CD8-positive, alpha-beta memory T cell (primary cell): ENCODE data around the gene KCNE4. TPM values are rescaled to one million over a fixed set of nuclear protein-coding genes. Genes with fewer than 3 reads are reported as not detected.

Experiments used
- CTCF ChIA-PET: fragments of 350-600 bp; sonication (Branson Sonifier 250); formaldehyde crosslinking; loops from one replicate; lab custom pipeline; 2021; ENCODE audit warnings: antibody characterized with exemption; lab: Charles Lee
- POLR2A ChIA-PET: fragments of 350-600 bp; sonication (Branson Sonifier 250); formaldehyde crosslinking; loops from one replicate; lab custom pipeline; 2021; ENCODE audit warnings: antibody characterized with exemption; lab: Charles Lee
- DNase-seq, 5 donors: peaks; one replicate each; pipeline versions ENCODE4 v3.0.0 to v3.0.0-alpha.2; 2020 to 2022; ENCODE audit warnings: mixed read lengths in 1 of 5
- H3K27ac ChIP-seq: one replicate; pipeline ENCODE4 v1.7.0; 2013; ENCODE audit warnings: low read depth, mild to moderate bottlenecking, low read length, moderate library complexity
- H3K27me3 ChIP-seq: 2 replicates; pipeline ENCODE4 v1.7.0; 2013; ENCODE audit warnings: low read length, mild to moderate bottlenecking; ENCODE audit not compliant: insufficient read depth, poor library complexity, severe bottlenecking
- H3K36me3 ChIP-seq: 2 replicates; pipeline ENCODE4 v1.7.0; 2013; ENCODE audit warnings: mild to moderate bottlenecking, low read length, moderate library complexity; ENCODE audit not compliant: insufficient read depth
- H3K4me1 ChIP-seq: 2 replicates; pipeline ENCODE4 v1.7.0; 2013; ENCODE audit warnings: mild to moderate bottlenecking, low read length, moderate library complexity; ENCODE audit not compliant: insufficient read depth
- H3K4me3 ChIP-seq: 2 replicates; pipeline ENCODE4 v1.7.0; 2013; ENCODE audit warnings: mild to moderate bottlenecking, low read length
- H3K9me3 ChIP-seq: 2 replicates; pipeline ENCODE4 v1.7.0; 2013; ENCODE audit warnings: mild to moderate bottlenecking, low read length
- H3K27ac Mint-ChIP-seq, 8 donors: one replicate each; pipeline ENCODE4 v1.8.0; 2020 to 2021; ENCODE audit warnings: mixed read lengths in 8 of 8, mild to moderate bottlenecking in 6 of 8, inconsistent platforms in 3 of 8, moderate library complexity in 3 of 8
- H3K27me3 Mint-ChIP-seq, 2 donors: one replicate each; pipeline ENCODE4 v1.8.0; 2020 to 2021; ENCODE audit warnings: mixed read lengths in 2 of 2, mild to moderate bottlenecking in 1 of 2, moderate library complexity in 1 of 2
- H3K36me3 Mint-ChIP-seq, 3 donors: one replicate each; pipeline ENCODE4 v1.8.0; 2020 to 2021; ENCODE audit warnings: mixed read lengths in 3 of 3, inconsistent platforms in 1 of 3, mild to moderate bottlenecking in 1 of 3
- H3K4me1 Mint-ChIP-seq, 3 donors: one replicate each; pipeline ENCODE4 v1.8.0; 2020 to 2021; ENCODE audit warnings: mixed read lengths in 3 of 3, inconsistent platforms in 1 of 3, mild to moderate bottlenecking in 1 of 3
- H3K4me3 Mint-ChIP-seq, 7 donors: one replicate each; pipeline ENCODE4 v1.8.0; 2020 to 2021; ENCODE audit warnings: mixed read lengths in 7 of 7, mild to moderate bottlenecking in 6 of 7, moderate library complexity in 4 of 7, inconsistent platforms in 2 of 7
- H3K9me3 Mint-ChIP-seq, 5 donors: one replicate each; pipeline ENCODE4 v1.8.0; 2020 to 2022; ENCODE audit warnings: mixed read lengths in 5 of 5, mild to moderate bottlenecking in 3 of 5, moderate library complexity in 2 of 5, inconsistent platforms in 1 of 5
- polyA plus RNA-seq: library from polyadenylated mRNA; unstranded; fragments of 300-500 nt; fragmentation: Illumina TruSeq; gene quantifications from one replicate; pipeline ENCODE4 v1.2.3, GENCODE V29; 2021
- total RNA-seq, 2 experiments: library from RNA; stranded (reverse); gene quantifications; one replicate each; pipeline ENCODE4 v1.2.3, GENCODE V29; 2021

The KCNE4 gene
- total and polyA plus RNA-seq, 3 experiments from 2014 or later: not detected

- no peaks in the 10 kb centered on the region for H3K9me3 ChIP-seq
- no peak for DNase-seq
- Mint-ChIP-seq H3K4me3 (no peak overlapping the region), H3K27ac (no peak overlapping the region), H3K27me3 (peaks cover 0 to 2% of the 10 kb centered on the region in 2 donors), H3K9me3 (peaks cover 0 to 1% (median 0%) of the 10 kb centered on the region in 5 donors), H3K36me3 (no peaks in the 10 kb centered on the region), H3K4me1 (no peaks in the 10 kb centered on the region)
- H3K27ac ChIP-seq: no peak overlapping the region
- H3K4me3 ChIP-seq: no peak overlapping the region
- H3K36me3 ChIP-seq: no peaks in the 10 kb centered on the region
- H3K4me1 ChIP-seq: no peaks in the 10 kb centered on the region
- no peaks in the 10 kb centered on the region for H3K27me3 ChIP-seq
- ChIA-PET CTCF (no interaction called here), POLR2A (no interaction called here)
These were observed 36.9 kb downstream of the KCNE4 start for GRCh38 chr2:223088866-223089265.

GRCh38 chr2:223090039-223090438 is 38.0 kb downstream of the KCNE4 start:
- H3K27me3 ChIP-seq: no peaks in the 10 kb centered on the region
- Mint-ChIP-seq H3K27ac (no peak overlapping the region), H3K27me3 (peaks cover 0 to 2% of the 10 kb centered on the region in 2 donors), H3K4me1 (no peaks in the 10 kb centered on the region), H3K36me3 (no peaks in the 10 kb centered on the region), H3K9me3 (peaks cover 0 to 1% (median 0%) of the 10 kb centered on the region in 5 donors), H3K4me3 (no peak overlapping the region)
- POLR2A ChIA-PET: no interaction called here
- CTCF ChIA-PET: no interaction called here
- no peak overlapping the region for H3K27ac ChIP-seq
- DNase-seq: no peak
- no peaks in the 10 kb centered on the region for H3K4me1 ChIP-seq
- no peaks in the 10 kb centered on the region for H3K9me3 ChIP-seq
- no peaks in the 10 kb centered on the region for H3K36me3 ChIP-seq
- no peak overlapping the region for H3K4me3 ChIP-seq

- ChIA-PET CTCF (no interaction called here), POLR2A (no interaction called here)
- no peak for DNase-seq
- Mint-ChIP-seq H3K27ac (no peak overlapping the region), H3K9me3 (peaks cover 0 to 1% (median 0%) of the 10 kb centered on the region in 5 donors), H3K4me1 (no peaks in the 10 kb centered on the region), H3K4me3 (no peak overlapping the region), H3K27me3 (peaks cover 0 to 2% of the 10 kb centered on the region in 2 donors), H3K36me3 (no peaks in the 10 kb centered on the region)
- no peak overlapping the region for H3K4me3 ChIP-seq
- H3K4me1 ChIP-seq: no peaks in the 10 kb centered on the region
- no peaks in the 10 kb centered on the region for H3K9me3 ChIP-seq
- no peaks in the 10 kb centered on the region for H3K27me3 ChIP-seq
- H3K36me3 ChIP-seq: no peaks in the 10 kb centered on the region
- no peak overlapping the region for H3K27ac ChIP-seq
These were observed 38.7 kb downstream of the KCNE4 start for GRCh38 chr2:223090540-223091235.

DNA sequence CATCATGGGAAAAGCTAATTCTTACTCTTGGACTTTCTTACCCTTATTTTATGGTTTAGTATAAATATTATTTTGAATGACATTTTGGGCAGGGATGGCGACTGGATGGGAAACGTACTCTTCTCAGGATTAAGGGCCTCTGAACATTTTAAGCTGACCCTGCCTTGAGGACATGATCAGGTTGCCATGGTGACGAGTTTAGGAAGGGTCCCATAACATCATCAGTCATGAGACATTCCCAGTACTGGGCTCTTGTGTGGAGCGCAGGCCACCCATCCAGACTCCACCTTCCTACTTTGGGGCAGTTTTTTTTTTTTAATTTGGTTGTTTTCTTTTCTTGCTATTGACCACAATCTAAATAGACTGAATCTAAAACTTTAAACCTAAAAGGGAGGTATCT is 40.7 kb downstream of the KCNE4 start:
- Mint-ChIP-seq H3K36me3 (no peaks in the 10 kb centered on the region), H3K27me3 (peaks cover 0 to 3% of the 10 kb centered on the region in 2 donors), H3K4me1 (no peaks in the 10 kb centered on the region), H3K9me3 (no peaks in the 10 kb centered on the region), H3K4me3 (no peak overlapping the region), H3K27ac (no peak overlapping the region)
- ChIA-PET CTCF (no interaction called here), POLR2A (no interaction called here)
- H3K36me3 ChIP-seq: no peaks in the 10 kb centered on the region
- no peak for DNase-seq
- no peaks in the 10 kb centered on the region for H3K4me1 ChIP-seq
- no peaks in the 10 kb centered on the region for H3K27me3 ChIP-seq
- no peak overlapping the region for H3K4me3 ChIP-seq
- H3K27ac ChIP-seq: no peak overlapping the region
- H3K9me3 ChIP-seq: no peaks in the 10 kb centered on the region

GRCh38 chr2:223093436-223094241 is 41.6 kb downstream of the KCNE4 start:
- Histone ChIP-seq H3K9me3 (no peaks in the 10 kb centered on the region), H3K27me3 (no peaks in the 10 kb centered on the region), H3K36me3 (no peaks in the 10 kb centered on the region), H3K27ac (no peak overlapping the region), H3K4me1 (no peaks in the 10 kb centered on the region), H3K4me3 (no peak overlapping the region)
- no peaks in the 10 kb centered on the region for H3K9me3 Mint-ChIP-seq
- POLR2A ChIA-PET: no interaction called here
- no peaks in the 10 kb centered on the region for H3K4me1 Mint-ChIP-seq
- no peak overlapping the region for H3K27ac Mint-ChIP-seq
- peaks cover 0 to 3% of the 10 kb centered on the region in 2 donors for H3K27me3 Mint-ChIP-seq
- DNase-seq: no peak
- H3K4me3 Mint-ChIP-seq: no peak overlapping the region
- CTCF ChIA-PET: no interaction called here
- no peaks in the 10 kb centered on the region for H3K36me3 Mint-ChIP-seq

DNA sequence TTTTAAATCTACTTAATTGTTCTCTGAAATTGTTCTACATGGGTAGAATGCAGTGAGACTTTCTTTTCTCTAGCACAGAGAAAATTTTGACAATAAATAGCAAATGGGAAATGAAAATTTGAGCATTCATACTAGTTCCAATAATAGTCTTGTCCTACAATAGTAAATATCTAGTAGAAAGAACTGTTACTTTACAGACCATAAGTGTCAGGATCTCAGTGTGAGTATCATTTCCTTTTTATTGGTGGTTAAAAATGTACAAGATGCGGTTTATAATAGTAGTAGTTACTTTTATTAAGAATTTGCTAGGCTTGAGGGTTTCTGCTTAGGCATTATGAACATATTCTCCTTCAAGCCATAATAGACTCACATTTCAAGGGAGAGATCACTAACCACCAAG is 43.2 kb downstream of the KCNE4 start:
- no peaks in the 10 kb centered on the region for H3K4me1 Mint-ChIP-seq
- CTCF ChIA-PET: no interaction called here

DNA sequence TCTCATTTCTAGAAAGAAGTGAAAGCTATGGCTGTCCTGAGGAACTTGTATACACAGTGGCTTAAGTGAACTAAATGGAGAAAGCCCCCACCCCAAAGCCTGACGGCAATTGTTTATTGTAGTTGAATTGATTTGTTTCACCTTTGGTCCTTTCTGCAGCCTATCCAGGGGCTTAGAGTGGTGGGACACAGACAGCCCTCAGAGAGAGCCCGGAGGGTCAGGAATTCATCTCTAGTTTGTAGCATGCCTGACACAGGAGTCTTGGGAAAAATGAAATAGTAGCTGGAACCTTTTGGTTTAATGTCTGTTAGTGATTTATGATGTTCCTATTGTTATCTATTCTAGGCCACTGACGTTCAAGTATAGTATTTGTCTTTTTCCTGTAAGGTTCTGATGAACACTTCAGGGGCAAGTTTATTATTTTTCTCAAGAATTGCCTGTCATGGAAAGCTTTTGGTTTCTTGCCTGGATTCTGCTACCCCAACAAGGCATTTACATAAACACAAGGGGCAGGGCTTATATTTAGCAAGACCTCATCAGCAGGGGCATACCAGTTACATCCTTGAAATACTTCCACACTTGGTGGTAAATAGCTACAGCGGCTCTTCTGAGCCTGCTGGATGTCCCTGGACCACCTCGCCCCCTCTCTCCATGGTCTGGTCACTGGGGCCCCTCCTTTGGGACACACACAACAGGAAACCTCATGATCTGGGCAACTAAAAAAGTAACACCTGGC is 44.4 kb downstream of the KCNE4 start:
- Histone ChIP-seq H3K27me3 (no peaks in the 10 kb centered on the region), H3K4me1 (no peaks in the 10 kb centered on the region), H3K4me3 (no peak overlapping the region), H3K9me3 (no peaks in the 10 kb centered on the region), H3K36me3 (no peaks in the 10 kb centered on the region), H3K27ac (no peak overlapping the region)
- no peak overlapping the region for H3K27ac Mint-ChIP-seq
- H3K4me3 Mint-ChIP-seq: no peak overlapping the region
- CTCF ChIA-PET: no interaction called here
- DNase-seq: no peak
- peaks cover 0 to 3% (median 0%) of the 10 kb centered on the region in 5 donors for H3K9me3 Mint-ChIP-seq
- H3K27me3 Mint-ChIP-seq: peaks cover 0 to 3% of the 10 kb centered on the region in 2 donors
- H3K4me1 Mint-ChIP-seq: no peaks in the 10 kb centered on the region
- POLR2A ChIA-PET: no interaction called here
- H3K36me3 Mint-ChIP-seq: no peaks in the 10 kb centered on the region

More for the DNA sequence above, 43.2 kb downstream of the KCNE4 start:
- Histone ChIP-seq H3K27me3 (no peaks in the 10 kb centered on the region), H3K9me3 (no peaks in the 10 kb centered on the region), H3K4me3 (no peak overlapping the region), H3K36me3 (no peaks in the 10 kb centered on the region), H3K27ac (no peak overlapping the region), H3K4me1 (no peaks in the 10 kb centered on the region)
- H3K9me3 Mint-ChIP-seq: peaks cover 0 to 3% (median 0%) of the 10 kb centered on the region in 5 donors
- no peaks in the 10 kb centered on the region for H3K36me3 Mint-ChIP-seq
- no peak overlapping the region for H3K4me3 Mint-ChIP-seq
- POLR2A ChIA-PET: no interaction called here
- H3K27me3 Mint-ChIP-seq: peaks cover 0 to 3% of the 10 kb centered on the region in 2 donors
- DNase-seq: no peak
- H3K27ac Mint-ChIP-seq: no peak overlapping the region

GRCh38 chr2:223097888-223098383 is 45.9 kb downstream of the KCNE4 start:
- H3K4me3 ChIP-seq: no peak overlapping the region
- no peak overlapping the region for H3K27ac ChIP-seq
- CTCF ChIA-PET: no interaction called here
- POLR2A ChIA-PET: no interaction called here
- Mint-ChIP-seq H3K27ac (no peak overlapping the region), H3K4me1 (no peaks in the 10 kb centered on the region), H3K4me3 (no peak overlapping the region), H3K36me3 (no peaks in the 10 kb centered on the region), H3K9me3 (peaks cover 0 to 3% (median 0%) of the 10 kb centered on the region in 5 donors), H3K27me3 (peaks cover 0 to 1% of the 10 kb centered on the region in 2 donors)
- no peaks in the 10 kb centered on the region for H3K4me1 ChIP-seq
- no peaks in the 10 kb centered on the region for H3K36me3 ChIP-seq
- H3K9me3 ChIP-seq: no peaks in the 10 kb centered on the region
- no peaks in the 10 kb centered on the region for H3K27me3 ChIP-seq
- no peak for DNase-seq
